ENCODE data around the gene DDX20.

DDX20 gene

DNA sequence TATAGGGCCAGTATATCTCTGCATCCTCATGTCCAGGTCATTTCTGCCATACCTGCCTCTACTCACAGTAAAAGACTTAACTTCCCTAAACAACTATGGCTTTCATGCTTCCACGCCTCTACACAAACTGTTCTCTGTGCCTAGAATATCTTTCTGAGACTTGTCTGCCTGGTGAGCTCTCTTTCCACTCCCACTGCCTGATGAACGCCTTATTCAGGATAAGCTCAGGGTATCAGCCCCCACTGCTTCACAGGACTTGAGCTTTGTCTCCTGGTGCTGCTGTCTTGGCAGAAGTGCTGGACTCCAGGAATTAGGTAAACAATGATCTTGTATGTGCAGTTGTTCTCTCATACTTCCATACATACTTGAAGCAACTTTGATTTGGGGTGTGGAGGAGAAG, 4.8 kb upstream of the DDX20 start:
- DNase-seq (ENCODE audit: low read depth) = no peak

DNA sequence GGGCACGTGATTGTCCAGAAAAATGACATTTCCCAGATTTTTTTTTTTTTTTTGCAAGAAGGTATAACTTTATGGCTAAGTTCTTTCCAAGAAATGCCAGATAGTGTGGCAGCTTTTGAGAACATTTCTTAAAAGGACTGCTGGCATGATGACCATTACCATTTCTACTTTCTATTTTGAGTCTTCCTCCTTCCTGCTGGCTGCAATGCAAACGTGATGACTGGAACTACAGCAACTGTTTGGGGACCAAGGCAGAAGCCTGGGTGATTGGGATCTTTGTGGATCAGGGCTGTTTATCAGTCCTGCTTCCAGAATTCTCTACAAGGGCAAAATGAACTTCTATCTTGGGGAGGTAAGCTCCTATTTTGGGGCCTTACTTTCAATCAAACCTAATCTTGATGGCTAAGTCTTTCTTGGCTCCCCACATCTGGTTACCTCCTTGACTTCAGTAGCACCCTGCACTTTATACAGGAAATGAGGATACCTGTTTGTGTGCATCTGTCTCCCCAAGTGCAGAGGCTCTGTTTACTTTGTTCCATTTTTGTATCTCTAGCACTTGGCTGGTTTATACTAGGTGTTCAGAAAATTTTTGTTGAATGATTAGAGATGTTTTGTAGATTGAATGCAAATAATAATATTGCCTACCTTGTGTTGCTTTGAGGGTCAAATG, 3.7 kb upstream of the DDX20 start:
- no peak for DNase-seq (ENCODE audit: low read depth)

DNA sequence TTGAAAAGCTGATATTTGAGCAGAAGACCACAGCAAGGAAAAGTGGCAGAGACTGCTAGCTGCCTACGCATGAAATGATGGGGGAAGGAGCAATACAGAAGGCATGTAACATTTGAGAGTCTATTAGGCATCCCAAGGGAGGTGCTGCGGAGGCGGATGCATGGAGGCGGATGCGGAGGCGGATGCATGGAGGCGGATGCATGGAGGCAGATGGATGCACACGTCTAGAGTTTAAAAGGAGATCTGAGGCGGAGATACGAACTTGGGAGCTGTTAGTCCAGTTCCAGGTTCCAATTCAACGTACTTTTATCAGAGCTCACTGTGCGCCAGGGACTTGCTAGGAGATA, 744 bp upstream of the DDX20 start:
- no peak for DNase-seq (ENCODE audit: low read depth)

DNA sequence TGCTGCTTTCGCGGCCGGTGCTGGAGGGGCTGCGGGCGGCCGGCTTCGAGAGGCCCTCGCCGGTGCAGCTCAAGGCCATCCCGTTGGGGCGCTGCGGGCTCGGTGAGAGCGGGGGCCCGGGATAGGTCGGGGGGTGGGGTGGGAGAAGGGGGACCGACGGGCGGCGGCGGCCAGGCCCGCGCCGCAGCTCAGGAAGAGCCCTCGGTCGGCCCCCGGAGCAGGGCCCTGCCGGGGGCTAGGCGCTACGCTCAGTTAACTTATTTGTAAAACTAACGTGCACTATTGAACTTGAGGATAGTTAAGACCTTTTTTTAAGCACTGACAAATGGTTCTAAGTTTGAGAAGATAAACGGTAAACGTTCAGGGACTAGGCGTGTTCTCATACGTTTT, 418 bp downstream of the DDX20 start:
- DNase-seq (ENCODE audit: low read depth) = no peak

DNA sequence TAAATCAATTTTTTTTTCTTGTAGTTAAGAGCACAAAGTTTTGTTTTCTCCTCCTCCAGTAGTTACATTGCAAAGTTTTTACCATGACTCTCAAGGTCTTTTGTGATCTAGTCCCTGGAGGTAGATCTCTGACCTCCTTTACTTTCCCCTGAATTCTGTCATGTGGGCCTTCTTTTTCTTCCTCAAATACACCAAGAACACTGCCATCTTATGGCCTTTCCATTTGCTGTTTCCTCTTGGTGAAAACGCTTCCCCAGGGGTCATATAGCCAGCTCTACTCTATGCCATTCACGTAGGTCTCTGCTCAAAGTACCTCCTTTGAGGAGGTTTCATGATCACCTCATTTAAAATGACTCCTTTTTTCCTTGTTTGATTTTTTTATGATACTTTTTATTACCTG, 2.7 kb downstream of the DDX20 start:
- DNase-seq (ENCODE audit: low read depth) = no peak

DNA sequence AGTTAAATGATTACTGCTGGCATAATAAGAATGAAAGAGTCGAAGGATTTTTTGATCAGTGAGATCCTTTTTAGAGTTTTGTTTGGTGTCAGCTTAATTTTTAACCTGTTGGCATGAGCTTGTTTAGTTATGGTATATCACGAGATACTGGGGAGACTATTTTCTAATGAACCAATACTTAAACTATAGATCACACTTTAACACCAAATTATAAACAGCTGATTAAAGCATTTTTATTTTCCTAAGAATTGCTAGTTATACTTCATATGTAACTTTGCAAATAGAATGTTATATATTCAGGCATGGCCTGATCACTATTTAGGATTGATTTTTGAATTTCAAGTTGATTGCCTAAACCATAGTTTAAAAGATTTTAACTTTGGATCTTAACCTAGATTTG, 6.0 kb downstream of the DDX20 start:
- DNase-seq (ENCODE audit: low read depth) = no peak

DNA sequence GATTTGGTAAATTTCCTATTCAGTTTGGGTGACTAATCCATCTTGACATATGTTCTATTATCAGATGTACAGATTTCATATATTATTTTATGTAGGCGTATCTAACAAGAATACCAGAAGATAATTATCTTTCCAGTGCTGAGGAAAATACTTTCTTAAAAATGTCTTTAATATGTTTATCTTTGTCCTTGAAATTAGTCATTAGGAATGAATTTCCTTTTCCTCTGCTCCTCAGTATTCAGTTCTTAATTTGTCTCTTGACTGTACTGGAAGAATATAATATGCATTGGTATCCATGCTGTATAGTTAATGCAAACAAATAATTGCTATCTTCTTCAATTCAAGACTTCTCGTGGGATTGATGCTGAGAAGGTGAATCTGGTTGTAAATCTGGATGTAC, 6.6 kb downstream of the DDX20 start:
- DNase-seq (ENCODE audit: low read depth) = no peak

DNA sequence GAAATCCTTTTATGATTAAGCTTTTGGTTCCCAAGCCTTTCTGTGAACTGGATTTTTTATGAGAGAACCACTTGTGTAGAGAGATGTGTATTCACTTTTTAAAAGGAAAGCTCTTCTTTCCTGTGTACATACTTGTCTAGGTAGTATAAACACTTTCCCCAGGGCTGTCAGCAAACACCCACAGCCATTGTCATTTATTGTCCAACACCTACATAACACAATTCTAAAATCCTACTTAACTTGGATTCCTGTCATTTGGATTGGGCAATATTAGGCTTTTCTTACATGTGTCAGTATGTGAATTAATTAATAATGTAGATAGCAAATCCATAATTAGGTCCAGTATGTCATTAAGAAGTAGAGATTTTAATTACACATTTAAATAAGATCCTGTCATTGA, 12.3 kb downstream of the DDX20 start:
- DNase-seq (ENCODE audit: low read depth) = no peak

DNA sequence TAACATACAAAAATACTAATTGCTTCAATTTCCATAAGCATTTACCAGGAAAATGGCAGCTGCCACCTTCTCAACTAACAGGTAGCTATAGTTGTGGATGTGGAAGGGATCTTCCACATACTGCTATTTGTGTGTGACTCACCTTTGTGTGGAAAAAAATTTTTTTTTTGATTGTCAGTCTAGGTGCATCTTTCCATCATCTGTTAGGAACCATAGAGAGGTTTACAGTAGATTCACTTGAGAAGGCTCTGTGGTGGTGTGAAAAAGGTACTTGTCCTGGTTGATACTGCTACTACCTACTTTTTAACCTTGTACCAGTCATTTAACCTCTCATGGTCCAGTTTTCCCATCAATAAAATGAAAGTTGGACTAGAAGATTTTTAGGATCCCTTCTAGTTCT, 12.9 kb downstream of the DDX20 start:
- DNase-seq (ENCODE audit: low read depth) = no peak

DNA sequence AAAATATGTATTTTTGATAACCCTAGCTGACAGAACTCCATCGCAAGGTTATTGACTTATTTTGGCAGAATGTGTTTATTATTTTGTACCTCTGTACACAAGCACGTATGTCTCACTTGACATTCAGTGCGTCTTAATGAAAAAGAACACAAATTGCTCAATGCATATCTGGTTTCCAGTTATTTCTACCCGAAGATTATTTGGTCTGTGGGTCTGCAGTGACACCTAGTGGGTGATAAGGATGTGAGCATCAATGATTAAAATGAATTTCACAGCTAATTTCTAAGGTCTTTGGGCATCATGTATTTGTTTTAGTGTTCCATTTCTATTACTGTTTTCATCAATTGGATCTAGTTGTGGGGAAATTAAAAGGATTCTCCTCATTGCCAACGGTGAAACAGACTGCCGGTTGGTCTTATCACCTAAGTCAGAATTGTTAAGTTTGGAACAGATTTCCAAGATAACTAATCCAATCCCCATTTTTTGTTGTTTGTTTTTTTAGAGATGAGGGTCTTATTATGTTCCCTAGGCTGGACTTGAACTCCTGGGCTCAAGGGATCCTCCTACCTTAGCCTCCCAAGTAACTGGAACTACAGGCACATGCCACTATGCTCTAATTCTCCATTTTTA, 13.9 kb downstream of the DDX20 start:
- peak; percentile 23 for DNase-seq (ENCODE audit: low read depth)

DNA sequence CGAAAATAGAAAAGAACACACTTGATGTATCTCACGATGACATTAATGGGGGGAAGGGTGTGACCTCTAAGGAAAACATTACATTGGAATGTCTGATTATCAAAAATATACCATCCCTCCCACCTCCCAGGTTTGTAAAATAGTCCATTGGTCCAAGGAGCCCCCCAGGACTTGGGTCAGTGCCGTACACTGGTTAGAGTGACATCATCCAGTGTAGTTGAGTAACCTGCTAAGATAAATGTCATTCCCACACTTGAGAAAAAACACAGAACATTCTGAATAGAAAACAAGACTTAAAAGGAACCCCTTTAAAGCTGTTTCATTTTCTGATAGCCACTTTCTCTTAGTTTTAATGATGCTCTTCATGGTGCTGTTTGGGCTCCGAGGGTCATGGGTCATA, 15.2 kb downstream of the DDX20 start:
- DNase-seq (ENCODE audit: low read depth) = no peak

DNA sequence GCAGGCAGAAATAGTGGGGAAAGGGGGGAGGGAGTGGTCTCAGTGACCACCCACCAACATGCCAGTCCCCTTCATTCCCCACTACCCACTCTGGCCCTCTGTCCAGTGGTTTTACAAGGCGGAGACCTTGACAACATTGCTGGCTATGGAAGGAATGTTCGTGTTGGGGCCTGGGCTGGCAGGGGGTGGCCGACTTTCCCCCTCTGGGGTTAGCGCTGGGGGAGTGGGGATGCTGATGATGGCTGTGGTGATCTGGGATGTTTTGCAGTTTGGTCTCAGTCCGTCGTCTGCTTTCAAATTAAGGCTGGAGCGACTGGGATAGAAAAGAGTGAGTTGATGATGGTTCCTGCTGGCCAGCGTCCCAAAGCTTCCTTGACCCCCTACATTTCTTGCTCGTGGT, 20.3 kb downstream of the DDX20 start:
- no peak for DNase-seq (ENCODE audit: low read depth)

DNA sequence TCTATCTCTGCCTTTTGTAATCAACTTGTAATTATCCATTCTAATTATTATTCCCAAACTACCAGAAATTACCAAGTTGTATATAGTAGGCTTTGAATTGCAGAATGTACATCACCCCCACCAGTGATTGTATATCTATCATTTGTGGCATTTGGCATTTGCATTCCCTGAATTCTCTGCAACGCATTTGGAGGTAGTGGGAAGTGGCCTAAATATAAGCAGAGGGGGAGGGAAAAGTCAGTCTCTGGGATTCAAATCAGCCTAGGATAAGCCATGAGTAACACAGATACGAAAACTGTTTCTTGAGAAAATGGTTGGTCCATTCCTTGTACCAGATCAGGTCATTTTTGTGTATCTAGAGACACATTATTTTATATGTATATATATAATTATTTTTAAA, 20.7 kb downstream of the DDX20 start:
- DNase-seq (ENCODE audit: low read depth) = no peak

DNA sequence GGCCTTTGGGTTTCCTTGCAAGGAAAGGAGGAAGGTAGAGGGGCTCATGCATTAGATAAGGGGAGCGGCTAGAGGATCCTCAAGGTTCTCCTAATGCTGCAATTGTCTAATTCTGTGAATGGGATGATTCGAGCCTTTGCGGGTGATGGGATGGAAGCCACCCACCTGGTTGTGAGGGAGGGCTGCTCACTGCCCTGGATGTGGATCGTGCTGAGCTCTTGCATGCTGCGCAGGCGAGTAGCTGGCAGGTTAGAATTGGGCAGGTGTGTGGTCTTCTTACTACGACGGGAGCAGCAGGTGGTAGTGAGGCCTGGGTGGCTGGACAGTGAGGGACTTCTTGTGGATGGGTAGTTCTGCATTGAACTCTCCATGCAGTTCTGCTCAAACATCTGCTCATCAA, 21.2 kb downstream of the DDX20 start:
- no peak for DNase-seq (ENCODE audit: low read depth)

DNA sequence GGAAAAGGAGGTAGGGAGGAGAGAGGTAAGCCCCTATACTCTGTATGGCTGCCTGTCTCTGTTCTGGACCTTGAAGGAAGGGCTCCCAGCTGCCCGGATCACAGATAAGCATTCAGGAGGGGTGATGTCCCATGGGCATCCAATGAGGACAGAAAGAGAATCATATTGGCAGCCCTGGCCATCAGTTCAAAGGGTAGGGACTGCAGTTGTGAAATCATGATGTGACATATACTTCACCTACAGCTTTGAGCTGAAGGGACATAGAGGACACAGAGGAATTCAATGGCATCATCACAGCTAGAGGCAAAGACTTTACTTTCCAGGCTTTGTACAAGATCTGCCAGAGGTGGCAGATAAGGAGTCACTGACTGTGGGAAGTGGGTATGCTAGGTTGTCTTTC, 21.6 kb downstream of the DDX20 start:
- no peak for DNase-seq (ENCODE audit: low read depth)

DNA sequence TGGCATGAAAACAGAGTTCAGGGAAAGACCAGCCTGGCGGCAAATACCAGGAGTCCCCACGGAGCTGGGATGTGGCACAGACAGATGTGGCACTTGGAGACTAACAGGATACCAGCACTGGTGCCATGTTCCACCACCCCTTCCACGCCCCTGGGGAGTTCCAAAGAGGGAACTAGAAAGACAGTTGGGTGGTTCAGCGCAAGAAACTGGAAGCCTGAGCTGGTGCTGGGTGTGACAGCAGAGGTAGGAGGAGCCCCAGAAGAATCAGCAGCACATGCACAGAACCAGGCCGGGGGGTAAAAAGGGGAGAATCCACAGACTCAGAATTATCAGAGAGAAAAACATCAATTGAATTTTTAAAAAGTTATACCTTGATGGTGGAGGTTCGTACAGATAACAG, 22.4 kb downstream of the DDX20 start:
- no peak for DNase-seq (ENCODE audit: low read depth)

DNA sequence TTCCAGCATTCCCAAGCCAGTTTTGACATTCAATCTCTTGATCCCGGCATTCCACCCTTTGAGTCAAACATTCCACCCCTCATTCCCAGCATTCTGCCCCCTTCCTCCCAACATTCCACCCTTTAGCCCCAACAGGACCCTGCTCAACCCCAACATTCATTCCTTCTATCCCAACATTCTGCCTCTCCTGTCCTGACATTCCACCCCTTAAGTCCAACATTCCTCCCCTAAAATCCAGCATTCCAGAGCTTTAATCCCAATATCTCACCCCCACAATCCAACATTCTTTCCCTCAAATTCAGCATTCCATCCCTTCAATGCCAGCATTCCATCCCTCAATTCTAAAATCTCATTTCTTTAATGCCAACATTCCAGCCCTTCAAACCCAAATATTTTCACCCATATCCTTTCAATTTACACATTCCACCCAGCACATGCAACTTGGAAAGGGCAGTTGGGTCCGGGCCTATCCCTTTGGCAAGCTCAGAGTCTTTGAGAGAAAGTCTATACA, 22.9 kb downstream of the DDX20 start:
- no peak for DNase-seq (ENCODE audit: low read depth)

DNA sequence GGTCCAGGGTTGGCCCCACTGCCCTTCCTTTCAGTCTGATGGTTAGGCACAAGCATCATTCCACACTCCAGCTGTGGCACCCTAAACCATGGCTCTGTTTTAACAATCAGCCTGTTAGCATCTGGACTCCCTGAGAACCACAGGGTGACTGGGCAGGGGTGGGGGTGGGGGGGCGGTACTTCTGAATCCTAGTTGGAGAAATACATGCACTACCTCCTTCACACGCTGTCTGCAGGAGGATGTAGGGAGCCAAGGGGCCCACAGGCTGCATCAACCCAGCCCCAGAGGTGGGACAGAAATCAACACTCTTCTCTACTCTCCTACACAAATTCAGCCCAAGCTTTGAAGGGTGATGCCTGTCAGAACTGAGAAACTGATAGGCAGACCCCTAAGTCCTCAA, 23.8 kb downstream of the DDX20 start:
- DNase-seq (ENCODE audit: low read depth) = no peak

DNA sequence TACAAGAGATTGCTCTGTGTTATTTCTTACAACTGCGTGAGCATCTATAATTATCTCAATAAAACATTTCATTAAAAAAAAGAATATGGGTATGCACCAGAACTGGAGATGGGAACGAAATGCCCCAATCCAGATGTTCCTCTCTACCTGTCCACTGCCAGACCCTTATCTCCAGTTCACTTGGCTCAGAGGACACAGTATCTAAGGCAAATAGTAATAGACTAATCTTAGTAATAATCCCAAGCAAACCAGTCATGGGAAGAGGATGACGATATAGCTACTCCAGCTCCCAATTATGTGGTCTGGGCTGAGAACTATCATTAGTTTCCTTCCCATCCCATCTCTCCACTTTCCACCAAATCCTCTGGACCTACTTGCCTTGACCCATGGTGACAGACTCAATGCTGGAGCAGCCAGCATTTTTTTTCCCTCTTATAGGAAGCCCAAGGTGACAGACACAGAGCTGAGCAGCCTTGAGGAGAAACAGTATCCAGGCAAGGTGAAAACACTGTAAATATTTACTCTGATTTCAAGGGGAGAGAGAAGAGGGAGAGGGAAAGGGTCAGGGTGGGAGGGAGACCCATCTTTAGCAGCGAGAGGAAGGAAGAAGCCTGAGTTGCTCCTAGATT, 28.7 kb downstream of the DDX20 start:
- no peak for DNase-seq (ENCODE audit: low read depth)

DNA sequence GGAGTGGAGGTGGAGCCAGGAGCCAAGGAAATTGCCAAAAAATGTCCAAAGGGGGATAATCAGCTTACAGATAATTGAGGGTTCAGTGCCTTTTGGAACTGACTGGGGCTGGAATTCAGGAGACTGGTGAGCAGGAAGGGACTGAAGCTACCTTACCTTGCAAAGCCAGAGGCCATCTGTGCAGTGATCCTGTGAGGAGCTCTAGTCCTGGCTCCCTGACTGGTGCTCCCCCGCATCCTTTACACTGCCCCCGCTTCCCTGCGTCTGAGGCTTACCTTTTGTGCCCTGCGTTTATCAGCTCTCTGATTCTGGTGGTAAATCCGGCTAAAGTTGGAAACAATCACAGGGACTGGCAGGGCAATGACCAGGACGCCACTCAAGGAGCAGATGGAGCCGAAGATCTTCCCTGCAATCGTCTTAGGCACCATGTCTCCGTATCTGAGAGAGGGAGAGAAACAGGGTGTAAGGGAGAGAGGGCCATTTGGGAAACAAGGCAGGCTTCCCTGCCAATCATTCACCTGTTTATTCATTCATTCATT, 31.0 kb downstream of the DDX20 start:
- DNase-seq (ENCODE audit: low read depth) = no peak

DNA sequence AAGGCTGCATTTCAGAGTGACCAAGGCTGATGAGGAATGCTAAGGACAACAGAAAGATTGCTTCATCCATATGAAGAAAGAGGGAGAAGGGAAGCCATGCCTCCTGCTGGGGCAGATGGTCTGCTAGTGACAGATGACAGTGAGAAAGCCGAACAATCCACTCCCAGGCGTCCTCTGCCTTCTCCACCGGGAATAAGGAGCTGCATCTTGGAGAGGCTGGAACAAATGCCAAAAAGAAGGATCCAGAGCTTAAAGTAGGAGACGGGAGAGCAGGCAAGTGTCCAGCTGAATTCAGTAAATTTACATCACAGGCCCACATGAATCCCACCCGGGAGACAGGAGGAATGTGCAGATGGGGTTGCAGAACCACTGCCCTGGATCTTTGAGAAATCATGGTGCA, 33.4 kb downstream of the DDX20 start:
- no peak for DNase-seq (ENCODE audit: low read depth)

DNA sequence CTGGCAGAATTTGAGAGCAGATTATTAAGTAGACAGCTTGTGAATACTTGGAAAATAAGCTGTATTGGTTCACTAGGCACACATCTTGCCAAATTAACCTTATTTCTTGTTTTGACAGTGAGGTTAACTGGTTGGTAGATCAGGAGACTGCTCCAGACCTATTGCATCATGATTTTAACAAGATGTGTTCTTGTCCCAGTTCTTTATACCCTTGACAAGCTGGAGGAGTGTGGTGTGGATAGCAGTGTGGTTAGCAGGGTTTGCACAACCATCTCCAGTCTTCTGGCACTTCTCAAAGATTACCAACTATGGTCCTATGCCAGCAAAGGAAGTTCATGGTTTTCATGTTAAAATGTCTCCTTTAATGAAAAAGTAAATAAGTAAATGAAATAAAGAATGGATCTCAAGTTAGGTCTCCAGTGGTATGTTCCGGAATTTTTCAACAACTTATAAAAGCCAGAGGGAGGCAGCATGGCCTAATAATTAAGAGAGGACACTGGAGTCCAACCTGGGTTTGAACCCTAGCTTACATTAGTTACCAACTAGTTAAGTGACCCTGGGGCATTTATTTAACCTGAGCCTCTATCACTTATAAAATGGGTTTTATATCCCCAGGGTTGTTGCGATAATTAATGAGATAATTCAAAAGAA, 34.1 kb downstream of the DDX20 start:
- no peak for DNase-seq (ENCODE audit: low read depth)

DNA sequence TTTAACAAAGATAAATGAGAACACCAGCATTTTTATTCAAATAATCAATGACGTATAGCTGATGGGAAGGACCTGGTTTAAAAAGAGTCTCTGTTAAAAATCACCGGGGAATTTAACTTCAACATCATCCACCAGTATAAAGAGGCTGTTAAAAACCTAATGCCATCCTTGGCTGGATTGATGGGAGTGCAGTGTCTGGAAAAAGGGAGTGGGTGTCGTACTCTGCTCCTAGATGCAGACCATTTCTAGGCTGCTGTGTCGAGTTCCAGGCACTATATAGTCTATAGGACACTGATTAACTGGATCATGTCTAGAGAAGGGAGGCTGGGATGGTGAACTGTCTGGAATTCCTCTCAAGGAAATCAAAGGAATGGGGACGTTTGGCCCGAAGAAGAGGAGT, 36.1 kb downstream of the DDX20 start:
- no peak for DNase-seq (ENCODE audit: low read depth)

Data from stimulated activated CD8-positive, alpha-beta memory T cell treated with anti-CD3 and anti-CD28 coated beads, Interleukin-15, amount 100 ng/mL, for 1 hour (primary cell).